ENCODE data around the gene VENTX.

Gene VENTX

GRCh38 chr10:133271521-133272300 is 34.1 kb downstream of the VENTX start:
- no peak for DNase-seq (ENCODE audit: low read depth, low spot score)

GRCh38 chr10:133272301-133272963 is 34.8 kb downstream of the VENTX start:
- DNase-seq (ENCODE audit: low read depth, low spot score), result no peak

- no peak for DNase-seq (ENCODE audit: low read depth, low spot score)
Observed at GRCh38 chr10:133272964-133273420, 35.3 kb downstream of the VENTX start.

DNA sequence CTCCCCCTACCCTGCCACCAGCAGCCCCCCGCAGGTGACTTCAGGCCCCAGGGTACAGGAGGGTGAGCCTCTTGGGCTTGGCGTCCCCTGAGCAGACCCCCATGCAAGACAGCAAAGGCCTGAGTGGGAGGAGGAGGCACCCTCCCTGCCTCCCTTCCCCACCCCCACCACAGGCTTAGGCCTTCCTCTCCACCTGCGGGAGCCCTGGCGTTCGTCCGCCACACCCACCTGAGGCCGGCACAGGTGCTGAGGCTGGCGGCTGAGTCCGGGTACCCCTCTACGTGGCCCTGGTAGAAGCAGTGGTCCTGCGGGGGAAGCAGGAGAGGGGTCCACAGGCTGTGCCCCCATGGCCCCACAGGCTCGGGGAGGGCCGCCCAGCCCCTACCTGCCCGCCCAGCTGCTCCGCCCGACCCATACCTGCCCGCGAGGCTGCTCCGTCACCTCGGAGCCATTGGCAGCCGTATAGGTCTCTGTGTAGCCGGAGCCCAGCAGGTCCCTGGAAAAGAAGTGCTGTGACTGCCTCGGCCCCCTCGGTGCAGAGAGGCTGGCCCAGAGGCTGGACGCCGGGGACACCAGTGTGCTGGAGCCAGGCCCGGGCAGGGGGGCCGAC is 36.0 kb downstream of the VENTX start:
- no peak for DNase-seq (ENCODE audit: low read depth, low spot score)

DNA sequence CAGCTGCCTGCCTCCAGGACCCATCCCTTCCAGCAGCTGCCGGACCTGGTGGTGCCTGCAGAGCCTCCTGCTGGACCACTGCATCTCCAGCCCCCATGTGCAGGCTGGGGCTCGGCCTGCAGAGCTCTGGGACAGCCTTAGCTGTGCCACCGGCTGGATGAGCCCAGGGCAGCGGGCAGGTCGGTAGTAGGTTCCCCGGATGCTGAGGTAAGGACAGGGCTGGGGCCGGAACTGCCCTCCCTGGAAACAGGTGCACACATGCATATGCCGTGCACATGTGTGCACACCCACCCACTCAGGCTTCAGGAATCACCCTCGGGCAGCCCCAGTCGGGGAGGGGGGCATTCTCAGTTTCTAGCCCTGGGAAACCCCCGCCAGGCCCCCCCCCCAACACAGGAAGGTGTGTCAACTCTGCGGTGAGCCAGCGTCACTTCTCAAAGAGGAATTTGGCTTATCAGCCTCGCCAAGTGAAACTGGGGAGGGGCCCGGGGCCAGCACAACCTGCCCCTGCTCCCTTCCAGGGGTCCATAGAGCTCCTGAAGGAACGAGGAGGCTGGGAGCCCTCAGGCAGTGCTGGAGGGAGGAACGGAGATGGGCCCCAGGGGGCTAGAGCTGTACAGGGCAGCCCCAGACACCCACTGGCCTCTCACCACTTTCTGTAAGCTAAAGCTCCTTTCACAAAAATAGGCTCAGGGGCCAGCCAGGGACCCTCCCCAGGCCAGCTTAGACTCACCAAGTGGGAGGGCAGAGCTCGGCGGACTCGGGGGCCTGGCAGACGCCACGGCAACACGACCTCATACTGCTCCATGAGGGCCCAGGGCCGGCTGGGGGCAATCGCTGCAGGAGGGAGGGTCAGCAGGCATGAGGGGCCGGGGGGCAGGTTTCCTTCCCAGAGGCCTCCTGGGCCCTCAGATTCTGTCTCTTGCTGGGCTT is 37.4 kb downstream of the VENTX start:
- DNase-seq (ENCODE audit: low read depth, low spot score), result peak; percentile 62

DNA sequence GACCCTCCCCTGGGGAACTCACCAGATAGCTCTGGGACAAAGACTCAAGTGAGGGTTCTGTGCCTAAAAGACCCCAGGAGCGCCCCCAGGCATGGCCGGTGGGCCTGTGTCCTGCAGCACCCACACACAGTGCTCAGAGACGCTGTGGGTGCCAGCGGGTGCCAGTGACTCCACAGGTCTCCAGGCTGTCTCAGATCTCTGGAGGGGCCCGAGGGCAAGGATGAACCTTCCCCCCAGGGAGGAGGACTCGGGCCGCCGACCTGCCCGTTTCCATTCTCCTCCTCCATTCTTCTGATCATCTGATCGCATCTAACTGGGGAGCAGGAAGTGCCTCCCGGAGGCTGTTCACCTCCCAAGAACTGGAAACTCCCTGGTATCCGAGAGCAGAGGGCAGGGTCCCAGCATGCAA is 38.0 kb downstream of the VENTX start:
- DNase-seq (ENCODE audit: low read depth, low spot score), result no peak

DNA sequence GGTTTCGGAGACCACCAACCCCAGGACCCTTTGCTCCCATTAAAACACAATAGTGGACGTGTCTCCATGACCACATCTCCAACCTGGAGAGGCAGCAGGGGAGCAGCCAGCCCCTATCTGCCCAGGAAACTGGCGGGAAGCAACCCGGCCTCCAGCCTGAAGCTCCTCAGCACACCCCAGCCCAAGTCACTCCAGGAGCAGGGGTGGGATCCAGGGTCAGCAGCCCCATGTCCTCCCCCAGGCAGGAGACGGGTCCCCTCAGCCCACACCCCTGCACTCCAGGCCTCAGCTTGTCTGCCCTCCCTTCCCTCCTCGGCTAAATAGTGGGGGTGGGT is 38.4 kb downstream of the VENTX start:
- DNase-seq (ENCODE audit: low read depth, low spot score), result no peak

GRCh38 chr10:133276435-133277201 is 39.0 kb downstream of the VENTX start, which contains the start of gene ADAM8:
ADAM8 (minus strand) TSS chr10:133276868; CDS start chr10:133276817, 51 bp downstream.
- DNase-seq (ENCODE audit: low read depth, low spot score), result no peak

- no peak for DNase-seq (ENCODE audit: low read depth, low spot score)
Observed at GRCh38 chr10:133277277-133277992, 39.8 kb downstream of the VENTX start.

DNA sequence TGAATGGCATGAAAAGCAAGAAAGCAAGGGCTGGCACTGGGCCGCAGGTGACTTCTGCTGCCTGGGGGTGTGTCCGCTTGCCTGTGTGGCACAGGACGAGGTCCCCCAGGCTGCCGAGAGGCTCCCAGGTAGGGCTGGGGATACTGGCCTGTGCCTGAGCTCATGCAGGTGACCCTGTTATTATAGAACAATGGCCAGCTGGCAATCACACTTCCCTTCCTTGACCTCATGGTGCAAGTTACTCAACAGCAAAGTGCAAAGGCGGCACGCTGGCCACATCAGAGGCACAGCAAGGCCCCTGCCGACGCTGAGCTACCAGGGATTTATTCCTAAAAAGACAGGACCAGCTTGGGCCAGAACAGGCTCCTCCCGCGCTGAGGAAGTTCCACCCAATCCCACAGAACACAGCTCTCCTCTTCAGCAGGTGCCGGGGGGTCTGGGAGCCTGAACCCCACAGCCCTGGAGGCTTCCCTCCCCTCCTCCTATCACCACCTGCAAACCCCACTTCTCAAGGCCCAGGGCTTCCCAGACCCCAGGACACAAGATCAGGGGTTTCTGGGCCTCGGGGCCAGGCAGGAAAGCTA is 40.4 kb downstream of the VENTX start:
- no peak for DNase-seq (ENCODE audit: low read depth, low spot score)

GRCh38 chr10:133278577-133279265 is 41.1 kb downstream of the VENTX start:
- no peak for DNase-seq (ENCODE audit: low read depth, low spot score)

GRCh38 chr10:133279326-133280226 is 41.9 kb downstream of the VENTX start:
- no peak for DNase-seq (ENCODE audit: low read depth, low spot score)

GRCh38 chr10:133280391-133281059 is 42.9 kb downstream of the VENTX start:
- DNase-seq (ENCODE audit: low read depth, low spot score), result no peak

DNA sequence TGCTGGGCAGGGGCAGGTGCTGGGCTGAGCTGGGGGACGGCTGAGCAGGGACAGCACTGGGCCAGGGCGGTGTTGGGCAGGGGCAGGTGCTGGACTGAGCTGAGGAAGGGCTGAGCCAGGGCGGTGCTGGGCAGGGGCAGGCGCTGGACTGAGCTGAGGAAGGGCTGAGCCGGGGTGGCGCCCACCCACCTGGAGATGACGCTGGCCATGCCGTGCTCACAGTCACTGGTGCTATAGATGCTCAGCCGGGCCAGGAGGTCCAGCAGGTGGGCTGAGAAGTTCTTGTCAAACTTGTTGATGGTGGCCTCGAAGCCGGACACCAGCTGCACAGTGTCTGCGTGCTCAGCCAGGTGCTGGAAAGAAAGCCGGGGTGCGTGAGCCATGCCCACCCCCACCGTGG is 43.4 kb downstream of the VENTX start:
- DNase-seq (ENCODE audit: low read depth, low spot score), result no peak

- no peak for DNase-seq (ENCODE audit: low read depth, low spot score)
Observed at GRCh38 chr10:133281628-133282372, 44.1 kb downstream of the VENTX start.

GRCh38 chr10:133282846-133283390 is 45.3 kb downstream of the VENTX start:
- DNase-seq (ENCODE audit: low read depth, low spot score), result no peak

- DNase-seq (ENCODE audit: low read depth, low spot score), result no peak
Observed at GRCh38 chr10:133283931-133284330, 46.3 kb downstream of the VENTX start.

Data from activated naive CD8-positive, alpha-beta T cell treated with anti-CD3 and anti-CD28 coated beads, Interleukin-2, amount 50 U/mL, for 16 hours (primary cell).